ENCODE measurements around the gene USP8.
"Not testable (repeated sequence)": the region's sequence is repeated elsewhere in the genome, so short reads cannot be mapped to it uniquely, and the experiment has no call there.

The USP8 gene

GRCh38 chr15:50440932-50441331 is 16.7 kb downstream of the USP8 start:
- DNase-seq (ENCODE audit: low spot score), result no peak

- no peak for DNase-seq (ENCODE audit: low spot score)
These were observed 28.7 kb downstream of the USP8 start for GRCh38 chr15:50452927-50453326.

- DNase-seq (ENCODE audit: low spot score), result no peak
These were observed 34.3 kb downstream of the USP8 start for GRCh38 chr15:50458348-50459112.

- DNase-seq (ENCODE audit: low spot score), result no peak
These were observed 39.5 kb downstream of the USP8 start for GRCh38 chr15:50463423-50464358.

- DNase-seq (ENCODE audit: low spot score), result no peak
These were observed 46.9 kb downstream of the USP8 start for GRCh38 chr15:50471072-50471471.

- DNase-seq (ENCODE audit: low spot score), result no peak
These were observed 51.9 kb downstream of the USP8 start for GRCh38 chr15:50476143-50476542.

- no peak for DNase-seq (ENCODE audit: low spot score)
These were observed 60.6 kb downstream of the USP8 start for GRCh38 chr15:50484781-50485180.

GRCh38 chr15:50485389-50485788 is 61.2 kb downstream of the USP8 start:
- DNase-seq (ENCODE audit: low spot score), result no peak

GRCh38 chr15:50487287-50487686 is 63.1 kb downstream of the USP8 start:
- no peak for DNase-seq (ENCODE audit: low spot score)

- no peak for DNase-seq (ENCODE audit: low spot score)
These were observed 69.4 kb downstream of the USP8 start for GRCh38 chr15:50493625-50494024.

- not testable (repeated sequence) for DNase-seq (ENCODE audit: low spot score)
These were observed 70.3 kb downstream of the USP8 start for GRCh38 chr15:50494547-50494946.

- DNase-seq (ENCODE audit: low spot score), result no peak
These were observed 72.5 kb downstream of the USP8 start for GRCh38 chr15:50496692-50497091.

- DNase-seq (ENCODE audit: low spot score), result no peak
These were observed 76.1 kb downstream of the USP8 start for GRCh38 chr15:50500352-50500751.

GRCh38 chr15:50501815-50502214 is 77.6 kb downstream of the USP8 start:
- DNase-seq (ENCODE audit: low spot score), result no peak

- DNase-seq (ENCODE audit: low spot score), result no peak
These were observed 78.9 kb downstream of the USP8 start for GRCh38 chr15:50503144-50503543.

- DNase-seq (ENCODE audit: low spot score), result not testable (repeated sequence)
These were observed 81.5 kb downstream of the USP8 start for GRCh38 chr15:50505656-50506055.

GRCh38 chr15:50506121-50506520 is 81.9 kb downstream of the USP8 start:
- DNase-seq (ENCODE audit: low spot score), result no peak

- no peak for DNase-seq (ENCODE audit: low spot score)
These were observed 88.8 kb downstream of the USP8 start for GRCh38 chr15:50513001-50513400.

GRCh38 chr15:50519740-50520425 is 95.7 kb downstream of the USP8 start:
- DNase-seq (ENCODE audit: low spot score), result no peak

- DNase-seq (ENCODE audit: low spot score), result no peak
These were observed 99.6 kb downstream of the USP8 start for GRCh38 chr15:50523851-50524251.

- no peak for DNase-seq (ENCODE audit: low spot score)
These were observed 107.0 kb downstream of the USP8 start for GRCh38 chr15:50531163-50531562.

- no peak for DNase-seq (ENCODE audit: low spot score)
These were observed 107.6 kb downstream of the USP8 start for GRCh38 chr15:50531766-50532165.

- no peak for DNase-seq (ENCODE audit: low spot score)
These were observed 118.6 kb downstream of the USP8 start for GRCh38 chr15:50542887-50543210.

All from hepatic stellate cell (primary cell).